H9 (cell line): ENCODE data around the gene CDH4. TPM values are rescaled to one million over a fixed set of nuclear protein-coding genes. Genes with fewer than 3 reads are reported as not detected.

Source experiments
- DNase-seq: peaks from one replicate; pipeline ENCODE4 v3.0.0-alpha.2; 2017
- H2AFZ ChIP-seq: one replicate; pipeline ENCODE4 v1.6.1; 2013; ENCODE audit warnings: mild to moderate bottlenecking, low read length, control low read depth, moderate library complexity
- H2AK5ac ChIP-seq: 2 replicates; pipeline ENCODE4 v1.6.1; 2013; ENCODE audit warnings: low read length, control low read depth, mixed read lengths; ENCODE audit not compliant: insufficient read length
- H2BK120ac ChIP-seq: one replicate; pipeline ENCODE4 v1.6.1; 2013; ENCODE audit warnings: low read depth, mild to moderate bottlenecking, low read length, control low read depth, inconsistent platforms; ENCODE audit not compliant: poor library complexity, severe bottlenecking
- H2BK12ac ChIP-seq: 2 replicates; pipeline ENCODE4 v1.6.1; 2013; ENCODE audit warnings: low read length, control low read depth, mixed read lengths, low read depth; ENCODE audit not compliant: insufficient read length
- H2BK15ac ChIP-seq: 2 replicates; pipeline ENCODE4 v1.6.1; 2013; ENCODE audit warnings: low read depth, low read length, control low read depth
- H2BK20ac ChIP-seq: one replicate; pipeline ENCODE4 v1.6.1; 2013; ENCODE audit warnings: low read depth, mild to moderate bottlenecking, low read length, control low read depth, inconsistent platforms; ENCODE audit not compliant: poor library complexity, severe bottlenecking
- H2BK5ac ChIP-seq: 2 replicates; pipeline ENCODE4 v1.6.1; 2013; ENCODE audit warnings: low read length, control low read depth, mixed read lengths; ENCODE audit not compliant: insufficient read length
- H3K14ac ChIP-seq: 2 replicates; pipeline ENCODE4 v1.6.1; 2013; ENCODE audit warnings: low read length, control low read depth; ENCODE audit not compliant: insufficient read depth
- H3K18ac ChIP-seq: 2 replicates; pipeline ENCODE4 v1.6.1; 2013; ENCODE audit warnings: low read depth, mild to moderate bottlenecking, mixed read lengths, low read length, control low read depth; ENCODE audit not compliant: insufficient read length
- H3K23ac ChIP-seq: 2 replicates; pipeline ENCODE4 v1.6.1; 2013; ENCODE audit warnings: low read length, control low read depth, mixed read lengths, low read depth; ENCODE audit not compliant: insufficient read length
- H3K23me2 ChIP-seq: 2 replicates; pipeline ENCODE4 v1.6.1; 2013; ENCODE audit warnings: low read depth, mild to moderate bottlenecking, mixed read lengths, low read length, control low read depth; ENCODE audit not compliant: insufficient read length, poor library complexity, severe bottlenecking
- H3K27ac ChIP-seq: 2 replicates; pipeline ENCODE4 v1.5.1; 2013; ENCODE audit warnings: low read length, control low read depth, mixed read lengths, low read depth; ENCODE audit not compliant: insufficient read length
- H3K27me3 ChIP-seq: 2 replicates; pipeline ENCODE4 v1.6.1; 2013; ENCODE audit warnings: low read length, control low read depth, inconsistent platforms; ENCODE audit not compliant: insufficient read depth
- H3K4ac ChIP-seq: 2 replicates; pipeline ENCODE4 v1.6.1; 2013; ENCODE audit warnings: low read depth, mild to moderate bottlenecking, control low read depth, inconsistent platforms, low read length, moderate library complexity
- H3K4me1 ChIP-seq: 2 replicates; pipeline ENCODE4 v1.6.1; 2013; ENCODE audit warnings: low read length, control low read depth, inconsistent platforms; ENCODE audit not compliant: insufficient read depth
- H3K4me2 ChIP-seq: 2 replicates; pipeline ENCODE4 v1.6.1; 2013; ENCODE audit warnings: low read length, control low read depth, mixed read lengths; ENCODE audit not compliant: insufficient read length, insufficient read depth
- H3K56ac ChIP-seq: 2 replicates; pipeline ENCODE4 v1.6.1; 2013; ENCODE audit warnings: low read depth, mild to moderate bottlenecking, mixed read lengths, low read length, control low read depth; ENCODE audit not compliant: insufficient read length
- H3K79me1 ChIP-seq: 2 replicates; pipeline ENCODE4 v1.6.1; 2013; ENCODE audit warnings: low read depth, mild to moderate bottlenecking, moderate library complexity, low read length, control low read depth, inconsistent platforms; ENCODE audit not compliant: insufficient read depth, poor library complexity, severe bottlenecking
- H3K79me2 ChIP-seq: 2 replicates; pipeline ENCODE4 v1.6.1; 2013; ENCODE audit warnings: low read length, control low read depth, inconsistent platforms; ENCODE audit not compliant: insufficient read depth
- H3K9ac ChIP-seq: 2 replicates; pipeline ENCODE4 v1.6.1; 2013; ENCODE audit warnings: low read length, control low read depth, mixed read lengths; ENCODE audit not compliant: insufficient read length; ENCODE audit errors: extremely low read depth
- H3K9me3 ChIP-seq: one replicate; pipeline ENCODE4 v1.6.1; 2013; ENCODE audit warnings: low read depth, low read length, inconsistent platforms; ENCODE audit not compliant: control insufficient read depth
- H3T11ph ChIP-seq: one replicate; pipeline ENCODE4 v1.6.1; 2013; ENCODE audit warnings: mild to moderate bottlenecking, low read length, control low read depth, inconsistent platforms
- H4K20me1 ChIP-seq: one replicate; pipeline ENCODE4 v1.6.1; 2013; ENCODE audit not compliant: control insufficient read depth, insufficient read length, insufficient read depth
- H4K5ac ChIP-seq: 2 replicates; pipeline ENCODE4 v1.6.1; 2013; ENCODE audit warnings: low read depth, mild to moderate bottlenecking, mixed read lengths, low read length, control low read depth; ENCODE audit not compliant: insufficient read length
- H4K8ac ChIP-seq: replicated peaks from 2 replicates; pipeline ENCODE4 v1.6.1; 2013; ENCODE audit warnings: low read length, control low read depth, mixed read lengths, low read depth; ENCODE audit not compliant: insufficient read length
- H4K91ac ChIP-seq: 2 replicates; pipeline ENCODE4 v1.6.1; 2013; ENCODE audit warnings: low read depth, mild to moderate bottlenecking, moderate library complexity, mixed read lengths, low read length, control low read depth; ENCODE audit not compliant: insufficient read length
- H3K27ac Mint-ChIP-seq, 3 experiments: 2 replicates in 2 of 3; 3 replicates in 1 of 3; pipeline ENCODE4 v1.8.0; 2020 to 2021; ENCODE audit warnings: mixed read lengths in 3 of 3, mild to moderate bottlenecking in 1 of 3, moderate library complexity in 1 of 3
- H3K27me3 Mint-ChIP-seq: 2 replicates; pipeline ENCODE4 v1.8.0; 2021; ENCODE audit warnings: low read depth, mild to moderate bottlenecking, moderate library complexity, mixed read lengths
- H3K36me3 Mint-ChIP-seq, 3 experiments: 2 replicates in 2 of 3; 3 replicates in 1 of 3; pipeline ENCODE4 v1.8.0; 2020 to 2021; ENCODE audit warnings: low read depth in 3 of 3, mixed read lengths in 3 of 3; ENCODE audit not compliant: insufficient read depth in 1 of 3
- H3K4me1 Mint-ChIP-seq, 2 experiments: 2 replicates each; pipeline ENCODE4 v1.8.0; 2020; ENCODE audit warnings: mixed read lengths in 2 of 2
- H3K4me3 Mint-ChIP-seq, 2 experiments: 2 replicates in 1 of 2; 3 replicates in 1 of 2; pipeline ENCODE4 v1.8.0; 2020 to 2021; ENCODE audit warnings: mild to moderate bottlenecking in 2 of 2, mixed read lengths in 2 of 2, moderate library complexity in 1 of 2
- H3K9me3 Mint-ChIP-seq, 2 experiments: 2 replicates in 1 of 2; 3 replicates in 1 of 2; pipeline ENCODE4 v1.8.0; 2020; ENCODE audit warnings: mild to moderate bottlenecking in 2 of 2, mixed read lengths in 2 of 2, moderate library complexity in 1 of 2
- CTCF ChIP-seq: fragments of 200-600 bp; sonication (generic); conservative IDR thresholded peaks from 3 replicates; pipeline ENCODE4 v1.8.0; 2021; ENCODE audit warnings: antibody characterized with exemption, mild to moderate bottlenecking
- WGBS: extraction: QIAGEN DNeasy Blood & Tissue Kit; methylation state at CpG from one replicate; pipeline ENCODE4 v1.1.7; 2013; ENCODE audit warnings: missing lambda C conversion rate, low lambda C conversion rate, mixed read lengths; ENCODE audit not compliant: insufficient read length; ENCODE audit errors: extremely low coverage; 5-methylcytosine and 5-hydroxymethylcytosine counted together
- total RNA-seq: library from RNA; stranded (reverse); gene quantifications from 2 replicates; pipeline ENCODE4 v1.2.1, GENCODE V29; 2021

CDH4 gene
- total RNA-seq, 1 experiment from 2014 or later: 3.0 TPM

- no peak overlapping the region for H3K4ac ChIP-seq
- no peak overlapping the region for H3T11ph ChIP-seq
- H3K4me2 ChIP-seq: no peak overlapping the region
- no peak overlapping the region for H3K56ac ChIP-seq
- WGBS: no CpG with 5 or more reads among the region's 10 CpGs
- no peak overlapping the region for H2BK20ac ChIP-seq
- H3K23ac ChIP-seq: no peak overlapping the region
- peaks cover 24% of the 10 kb centered on the region; the same call in 1 of the 2 replicates for H3K4me1 ChIP-seq
- H2AFZ ChIP-seq: no peak overlapping the region
- no peak overlapping the region for H3K27ac ChIP-seq
- peak overlapping the region in 1 of 3 experiments; percentile 38; a peak in 2 of 7 replicates for H3K27ac Mint-ChIP-seq
- H2BK15ac ChIP-seq: no peak overlapping the region
- no peaks in the 10 kb centered on the region; a peak in 1 of 5 replicates for H3K9me3 Mint-ChIP-seq
- no peak overlapping the region for H4K5ac ChIP-seq
- no peaks in the 10 kb centered on the region; a peak in 1 of 7 replicates for H3K36me3 Mint-ChIP-seq
- TF ChIP-seq CTCF: no peak
- no peak overlapping the region for H3K9ac ChIP-seq
- H3K4me3 Mint-ChIP-seq: no peak overlapping the region
- H4K20me1 ChIP-seq: no peaks in the 10 kb centered on the region
- no peak overlapping the region for H2BK5ac ChIP-seq
- H4K8ac ChIP-seq: no peak overlapping the region
- H3K27me3 ChIP-seq: no peaks in the 10 kb centered on the region; the same call in 1 of the 2 replicates
- H2BK120ac ChIP-seq: no peak overlapping the region
- peaks cover 54% of the 10 kb centered on the region in 2 experiments for H3K4me1 Mint-ChIP-seq
- no peak overlapping the region for H4K91ac ChIP-seq
- H3K79me2 ChIP-seq: no peaks in the 10 kb centered on the region
- H2AK5ac ChIP-seq: no peak overlapping the region
- H3K79me1 ChIP-seq: no peaks in the 10 kb centered on the region
- H3K14ac ChIP-seq: no peak overlapping the region
- no peaks in the 10 kb centered on the region for H3K9me3 ChIP-seq
- H3K27me3 Mint-ChIP-seq: peaks cover 24% of the 10 kb centered on the region
- H3K18ac ChIP-seq: no peak overlapping the region
- no peaks in the 10 kb centered on the region for H3K23me2 ChIP-seq
- H2BK12ac ChIP-seq: no peak overlapping the region
- DNase-seq: no peak
Observed at GRCh38 chr20:61433176-61433575, 181.1 kb downstream of the CDH4 start.
